ENCODE measurements around the gene MYOCOS.
"Not testable (repeated sequence)": the region's sequence is repeated elsewhere in the genome, so short reads cannot be mapped to it uniquely, and the experiment has no call there.

Gene MYOCOS

GRCh38 chr1:171627020-171627419, 5.0 kb downstream of the MYOCOS start:
- DNase-seq: no peak

- no peak for DNase-seq
Observed at GRCh38 chr1:171628225-171628624, 6.2 kb downstream of the MYOCOS start.

GRCh38 chr1:171635661-171636060, 13.6 kb downstream of the MYOCOS start:
- DNase-seq: no peak

- DNase-seq: no peak
Observed at GRCh38 chr1:171636141-171636540, 14.1 kb downstream of the MYOCOS start.

- DNase-seq: no peak
Observed at GRCh38 chr1:171637928-171638576, 16.0 kb downstream of the MYOCOS start.

DNA sequence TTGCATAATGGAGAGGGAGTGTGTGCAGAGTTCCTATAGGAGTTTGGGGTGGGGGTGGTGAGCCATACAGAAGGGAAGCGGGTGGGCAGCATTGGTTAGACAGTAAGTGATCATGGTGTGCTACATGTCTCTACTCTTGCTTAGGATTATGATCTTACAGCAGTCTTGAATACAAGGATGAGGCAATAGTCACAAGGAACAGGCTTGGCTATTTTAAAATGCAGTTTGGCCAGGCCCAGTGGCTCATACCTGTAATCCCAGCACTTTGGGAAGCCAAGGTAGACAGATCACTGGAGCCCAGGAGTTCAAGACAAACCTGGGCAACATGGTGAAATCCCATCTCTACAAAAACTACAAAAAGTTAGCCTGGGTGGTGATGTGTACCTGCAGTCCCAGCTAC, 18.2 kb downstream of the MYOCOS start:
- no peak for DNase-seq

DNA sequence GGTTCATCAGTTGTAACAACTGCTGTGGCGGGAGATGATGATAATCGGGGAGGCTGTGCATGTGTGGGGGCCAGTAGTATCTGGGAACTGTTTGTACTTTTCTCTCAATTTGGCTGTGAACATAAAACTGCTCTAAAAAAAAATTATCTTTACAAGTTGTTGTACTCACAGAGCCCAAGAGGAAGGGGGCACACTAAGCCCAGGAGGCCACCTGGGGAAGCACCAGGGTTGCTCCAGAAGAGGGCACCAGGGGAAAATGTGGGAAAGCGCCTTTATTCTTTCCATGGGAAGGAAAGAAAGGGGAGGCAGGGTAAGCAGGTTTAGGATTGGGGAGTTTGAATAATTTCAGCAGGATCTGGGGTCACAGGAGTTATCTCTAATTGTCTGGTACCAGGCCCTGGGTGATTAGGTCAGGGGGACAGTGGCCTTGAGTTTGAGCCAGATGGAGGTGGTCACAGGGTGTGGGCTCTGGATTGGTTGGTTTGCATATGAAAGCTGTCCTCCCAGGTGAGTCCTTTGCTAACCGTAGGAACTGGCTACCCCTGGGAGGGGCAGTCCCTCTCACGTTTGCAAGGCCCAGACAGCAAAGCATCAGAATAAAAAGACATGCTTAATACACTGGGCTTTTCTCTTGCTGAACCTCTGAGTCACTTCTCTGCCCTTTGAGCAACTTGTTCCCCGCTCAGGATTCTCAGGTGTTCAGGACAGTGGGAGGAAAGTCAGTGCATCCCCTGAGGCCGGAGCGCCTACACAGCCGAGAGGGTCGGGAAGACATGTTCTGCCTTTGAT, 19.2 kb downstream of the MYOCOS start:
- no peak for DNase-seq

DNA sequence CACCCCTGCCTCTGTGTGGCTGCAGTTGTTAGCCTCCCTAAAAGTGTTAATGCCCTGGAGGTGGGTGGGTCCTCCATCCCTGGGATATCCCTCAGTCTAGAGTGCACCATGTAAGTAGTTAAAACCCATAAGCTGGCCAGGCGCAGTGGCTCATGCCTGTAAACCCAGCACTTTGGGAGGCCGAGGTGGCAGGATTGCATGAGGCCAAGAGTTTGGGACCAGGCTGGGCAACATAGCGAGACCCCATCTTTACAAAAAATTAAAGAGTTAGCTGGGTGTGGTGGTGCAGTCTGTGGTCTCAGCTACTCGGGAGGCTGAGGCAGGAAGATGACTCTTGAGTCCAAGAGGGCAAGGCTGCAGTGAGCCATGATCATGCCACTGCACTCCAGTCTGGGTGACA, 20.2 kb downstream of the MYOCOS start:
- DNase-seq: no peak

DNA sequence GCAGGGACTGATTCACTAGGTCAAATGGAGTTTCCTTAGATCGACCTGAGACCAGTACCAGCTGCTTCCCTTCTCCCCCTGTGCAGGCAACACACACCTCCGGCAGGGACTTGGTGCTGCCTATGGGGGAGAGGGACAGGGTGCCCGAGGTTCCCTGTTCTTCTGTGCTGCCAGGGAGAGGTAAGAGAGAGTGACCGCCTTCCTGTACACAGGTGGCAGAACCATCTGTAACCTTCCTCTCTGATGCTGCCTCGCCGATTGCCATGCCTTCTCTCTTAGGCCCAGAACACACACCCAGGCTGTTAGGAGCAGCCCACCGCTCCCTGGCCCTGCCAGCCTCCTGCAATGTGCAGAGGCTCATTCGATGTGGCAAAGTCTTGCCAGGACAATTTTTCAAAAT, 21.1 kb downstream of the MYOCOS start:
- DNase-seq: no peak

DNA sequence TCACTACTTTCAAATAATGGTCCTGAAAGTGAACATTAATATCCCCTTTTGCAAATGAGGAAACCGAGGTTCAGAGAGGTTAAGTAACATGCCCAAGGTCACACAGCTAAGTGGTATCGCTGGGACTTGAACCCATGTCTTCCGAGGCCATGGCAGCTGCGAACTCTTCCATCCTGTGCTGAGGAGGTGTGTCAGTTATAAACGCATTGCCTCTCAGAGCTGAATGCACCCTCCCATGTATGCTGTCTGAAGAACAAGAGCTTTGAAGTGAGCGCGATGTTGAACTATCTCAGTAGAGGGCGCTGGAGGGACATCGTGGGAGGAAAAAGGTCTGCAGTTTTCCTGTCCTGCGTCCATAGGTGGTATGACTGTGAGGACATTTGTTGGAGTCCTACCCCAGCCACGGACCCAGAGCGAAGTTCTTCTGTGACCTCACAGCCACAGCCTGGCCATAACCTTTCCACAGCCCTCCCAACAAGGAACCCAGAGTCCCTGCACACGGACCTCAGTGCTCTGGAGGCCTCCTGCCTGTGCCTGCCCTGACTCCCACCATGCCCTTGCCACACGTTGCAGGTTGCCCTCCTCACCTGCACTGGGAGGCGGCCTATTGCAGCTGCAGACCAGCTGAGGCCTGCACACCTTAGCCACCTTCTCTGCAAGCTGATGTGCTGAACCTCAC, 22.9 kb downstream of the MYOCOS start:
- DNase-seq: peak; percentile 45

DNA sequence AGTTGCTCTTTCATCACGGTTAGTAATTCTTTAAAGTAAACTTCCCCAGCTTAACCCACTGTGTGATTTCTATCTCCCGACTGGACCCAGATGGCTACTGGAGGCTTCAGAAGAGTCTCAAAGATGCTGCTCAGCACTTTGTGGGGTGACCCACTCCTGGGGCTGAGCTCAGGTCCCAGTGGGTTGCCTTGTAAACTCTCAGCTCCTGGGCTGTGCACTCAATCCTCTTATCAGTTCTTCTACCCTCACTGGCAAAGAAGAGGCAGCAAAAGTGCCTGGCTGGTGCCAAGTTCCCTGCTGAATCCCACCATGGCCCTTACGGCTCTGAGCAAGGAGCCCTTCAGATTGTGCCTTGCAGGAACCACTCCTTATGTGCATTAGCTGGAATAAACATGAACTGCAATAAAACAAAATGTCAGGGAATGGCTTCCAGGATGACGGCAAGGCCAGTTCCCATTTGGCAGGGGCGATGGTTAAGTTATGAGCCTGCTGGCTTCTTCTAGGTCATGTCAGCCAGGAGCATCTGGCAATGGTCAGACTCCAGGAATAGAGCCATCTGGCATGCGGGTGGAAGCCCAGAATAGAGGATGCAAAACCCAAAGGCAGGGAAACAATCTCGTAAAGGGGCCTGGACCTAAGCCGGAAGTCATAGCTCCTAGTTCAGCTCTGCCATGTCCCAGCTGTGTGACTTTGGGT, 23.7 kb downstream of the MYOCOS start:
- DNase-seq: no peak

- DNase-seq: no peak
Observed at GRCh38 chr1:171646249-171646560, 24.2 kb downstream of the MYOCOS start.

DNA sequence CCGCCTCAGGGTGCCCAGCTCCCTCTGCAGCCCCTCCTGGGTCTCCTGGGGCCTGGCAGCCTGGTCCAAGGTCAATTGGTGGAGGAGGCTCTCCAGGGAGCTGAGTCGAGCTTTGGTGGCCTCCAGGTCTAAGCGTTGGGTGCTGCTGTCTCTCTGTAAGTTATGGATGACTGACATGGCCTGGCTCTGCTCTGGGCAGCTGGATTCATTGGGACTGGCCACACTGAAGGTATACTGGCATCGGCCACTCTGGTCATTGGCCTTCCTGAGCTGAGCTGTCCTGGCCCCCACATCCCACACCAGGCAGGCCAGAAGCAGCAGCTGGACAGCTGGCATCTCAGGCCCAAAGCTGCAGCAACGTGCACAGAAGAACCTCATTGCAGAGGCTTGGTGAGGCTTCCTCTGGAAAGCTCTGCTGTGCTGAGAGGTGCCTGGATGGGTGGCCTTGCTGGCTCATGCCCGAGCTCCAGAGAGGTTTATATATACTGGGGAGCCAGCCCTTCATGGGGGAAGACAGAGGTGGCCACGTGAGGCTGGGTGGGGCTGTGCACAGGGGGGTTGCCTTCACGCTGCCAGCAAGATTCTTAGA, 30.3 kb downstream of the MYOCOS start, which contains the start of gene MYOC:
MYOC (minus strand) TSS at position 455 of the 589 bp plus-strand sequence; CDS start at position 378, 77 bp downstream.
- DNase-seq: no peak

DNA sequence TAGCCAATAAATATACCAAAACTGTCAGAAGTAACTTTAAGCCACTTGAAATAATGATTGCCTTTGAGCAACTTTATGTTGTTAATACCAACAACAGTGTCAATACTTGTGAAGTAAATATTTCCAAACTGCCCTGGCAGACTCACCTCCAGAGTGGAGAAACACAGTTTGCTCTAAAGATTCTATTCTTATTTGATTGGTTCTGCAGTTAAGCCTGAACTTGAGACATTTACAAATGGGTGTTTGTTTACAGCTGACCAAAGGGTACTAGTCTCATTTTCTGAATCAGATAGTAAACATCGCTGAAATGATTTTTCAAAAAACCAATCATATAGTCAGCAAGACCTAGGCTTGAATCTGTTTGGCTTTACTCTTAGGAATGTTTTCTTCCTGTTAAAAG, 31.8 kb downstream of the MYOCOS start:
- no peak for DNase-seq

DNA sequence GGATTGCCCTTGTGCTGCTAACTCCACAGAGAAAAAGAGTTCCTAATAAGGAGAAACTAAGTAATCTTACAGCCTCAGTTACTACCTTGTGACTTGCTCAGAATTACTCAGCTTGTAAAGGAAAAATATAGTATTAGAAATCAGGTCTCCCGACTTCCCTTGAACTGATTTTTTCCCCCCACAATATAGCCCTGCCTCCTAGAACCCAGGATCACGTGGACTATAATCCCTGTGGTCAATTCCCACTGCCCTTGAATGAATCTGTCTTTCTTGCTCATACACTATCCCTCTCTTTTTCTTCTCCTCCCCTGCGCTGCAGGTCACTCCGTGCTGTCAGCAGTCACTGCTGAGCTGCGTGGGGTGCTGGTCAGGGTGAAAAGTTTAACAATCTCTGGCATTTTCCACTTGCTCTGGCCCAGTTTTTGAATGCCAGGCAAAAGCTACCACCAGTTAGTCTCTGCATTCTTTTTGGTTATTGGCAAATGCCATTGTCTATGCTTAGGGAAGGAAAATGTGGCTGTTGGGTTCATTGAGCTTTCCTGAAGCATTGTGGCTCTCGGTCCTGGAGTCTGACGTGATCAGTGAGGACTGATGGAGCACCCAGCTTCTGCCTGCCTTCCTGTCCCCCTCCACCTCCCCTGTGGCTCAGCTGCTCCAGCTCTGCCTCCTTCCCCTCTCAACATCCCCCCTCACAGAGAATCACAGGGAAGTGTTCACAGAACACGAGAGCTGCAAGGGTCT, 32.3 kb downstream of the MYOCOS start:
- no peak for DNase-seq

- no peak for DNase-seq
Observed at GRCh38 chr1:171654942-171655745, 33.1 kb downstream of the MYOCOS start.

- no peak for DNase-seq
Observed at GRCh38 chr1:171655746-171656116, 33.7 kb downstream of the MYOCOS start.

- DNase-seq: not testable (repeated sequence)
Observed at GRCh38 chr1:171656206-171656605, 34.2 kb downstream of the MYOCOS start.

DNA sequence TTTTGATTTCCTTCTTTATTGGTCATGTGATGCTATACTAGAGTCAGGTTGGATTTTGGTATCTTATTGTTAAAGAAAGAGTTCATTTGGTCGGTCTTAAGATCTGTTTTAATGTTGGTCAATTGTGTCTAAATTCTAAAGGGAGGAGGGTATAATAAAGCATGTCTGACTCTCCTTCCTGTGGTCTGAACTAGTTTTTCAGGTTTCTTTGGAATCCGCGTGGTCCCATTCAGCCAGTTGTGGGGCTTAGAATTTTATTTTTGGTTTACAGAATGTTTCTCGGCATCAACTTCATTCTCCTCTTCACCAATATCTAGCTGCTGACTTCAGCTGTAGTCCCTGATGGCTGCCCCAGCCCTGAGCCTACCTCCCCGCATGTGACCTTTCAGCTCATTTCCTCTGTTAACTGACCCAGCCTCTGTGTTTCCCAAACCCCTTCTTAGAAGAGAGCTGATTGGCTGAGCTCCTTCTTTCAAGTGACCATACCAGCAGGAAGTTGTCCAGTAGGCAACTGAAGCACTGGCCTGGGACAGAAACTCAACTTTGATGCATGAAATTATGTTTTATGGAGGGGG, 39.1 kb downstream of the MYOCOS start:
- no peak for DNase-seq

DNA sequence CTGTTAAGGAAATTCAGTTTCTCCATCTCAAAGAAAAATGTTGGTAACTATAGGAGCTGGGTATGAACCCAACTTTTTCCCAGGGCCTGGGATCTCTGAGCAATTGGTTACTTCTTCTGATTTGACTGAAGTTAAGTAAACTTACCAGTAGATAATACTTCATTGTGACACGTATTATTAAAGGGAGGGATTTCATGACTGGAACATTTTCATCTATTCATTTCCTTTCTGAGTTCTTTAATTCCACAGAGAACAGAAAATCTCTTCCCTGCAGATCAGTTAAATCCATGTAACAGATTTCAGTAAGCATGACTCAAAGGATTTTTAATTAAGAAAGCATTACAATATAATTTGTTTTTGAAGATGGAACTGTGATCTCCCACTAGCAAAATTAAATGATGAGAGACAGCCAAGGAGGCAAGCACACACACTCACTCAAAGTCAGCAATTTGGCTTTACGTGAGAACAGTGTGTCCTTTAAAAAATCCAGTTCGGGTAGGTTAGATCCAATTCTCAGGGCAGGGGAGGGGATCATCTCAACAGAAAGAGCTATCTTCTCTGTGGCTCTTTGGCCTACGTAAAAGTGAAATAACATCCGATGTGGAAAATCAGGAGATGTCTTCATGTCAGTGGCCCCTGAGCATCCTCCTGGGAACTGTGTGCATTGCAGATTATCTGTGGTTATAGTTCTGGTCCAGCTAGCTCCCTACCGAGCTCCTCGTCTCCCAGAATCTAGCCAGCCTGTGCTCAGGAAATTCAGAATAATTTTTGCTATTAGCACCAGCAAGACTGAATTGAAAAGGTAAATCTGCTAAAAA, 41.2 kb downstream of the MYOCOS start:
- no peak for DNase-seq

Data from 8988T (cell line).